ENCODE measurements around the gene AP3S1.

Gene AP3S1

GRCh38 chr5:115843444-115844130, 1.9 kb downstream of the AP3S1 start:
- ChIA-PET CTCF (no interaction called here), POLR2A (no interaction called here)
- TF ChIP-seq ELF4 (IDR thresholded peaks at IDR 0.05) (no peak), PKNOX1 (IDR thresholded peaks at IDR 0.05) (peak; percentile 49)
- no peak for DNase-seq (ENCODE audit: extremely low spot score)

GRCh38 chr5:115844321-115844817, 2.6 kb downstream of the AP3S1 start:
- no peak for DNase-seq (ENCODE audit: extremely low spot score)
- POLR2A ChIA-PET = interaction anchor here (1.4 kb wide), 1 partner anchor 12 kb away, joined by 5 read pairs; no protein-coding TSS in a partner anchor
- CTCF ChIA-PET = no interaction called here
- no peak for TF ChIP-seq LEF1 (IDR thresholded peaks at IDR 0.05; ENCODE audit: borderline replicate concordance)
- TF ChIP-seq TARDBP (IDR thresholded peaks at IDR 0.05) = no peak
- TF ChIP-seq SUZ12 (IDR thresholded peaks at IDR 0.05) = no peak
- TF ChIP-seq ELF4 (IDR thresholded peaks at IDR 0.05) = no peak
- no peak for TF ChIP-seq PKNOX1 (IDR thresholded peaks at IDR 0.05)
- TF ChIP-seq SP1 (IDR thresholded peaks at IDR 0.05) = no peak
- no peak for TF ChIP-seq FOXK2 (IDR thresholded peaks at IDR 0.05)
- no peak for TF ChIP-seq FOXM1 (IDR thresholded peaks at IDR 0.05; ENCODE audit: borderline replicate concordance)
- no peak for TF ChIP-seq NFRKB (IDR thresholded peaks at IDR 0.05)
- TF ChIP-seq FOXA1 (IDR thresholded peaks at IDR 0.05) = no peak
- TF ChIP-seq HDGF (IDR thresholded peaks at IDR 0.05; ENCODE audit: borderline replicate concordance) = no peak
- no peak for TF ChIP-seq CTBP1 (IDR thresholded peaks at IDR 0.05; ENCODE audit: borderline replicate concordance)
- TF ChIP-seq L3MBTL2 (conservative IDR thresholded peaks at IDR 0.05) = no peak

GRCh38 chr5:115847290-115847689, 5.6 kb downstream of the AP3S1 start:
- POLR2A ChIA-PET = interaction anchor here (1.1 kb wide), 1 partner anchor 32 kb away, joined by 3 read pairs; no protein-coding TSS in a partner anchor
- CTCF ChIA-PET = interaction anchor here (0.8 kb wide), 1 partner anchor 9 kb away, joined by 4 read pairs; no protein-coding TSS in a partner anchor
- TF ChIP-seq ZNF384 (IDR thresholded peaks at IDR 0.05) (no peak), FOXK2 (IDR thresholded peaks at IDR 0.05) (no peak), L3MBTL2 (conservative IDR thresholded peaks at IDR 0.05) (no peak), SUZ12 (IDR thresholded peaks at IDR 0.05) (no peak), FOXM1 (IDR thresholded peaks at IDR 0.05; ENCODE audit: borderline replicate concordance) (no peak), TARDBP (IDR thresholded peaks at IDR 0.05) (no peak), ELF4 (IDR thresholded peaks at IDR 0.05) (no peak), BHLHE40 (IDR thresholded peaks at IDR 0.05; ENCODE audit: borderline replicate concordance) (no peak), LEF1 (IDR thresholded peaks at IDR 0.05; ENCODE audit: borderline replicate concordance) (no peak), PKNOX1 (IDR thresholded peaks at IDR 0.05) (no peak), ARNT (IDR thresholded peaks at IDR 0.05) (no peak), FOXA1 (IDR thresholded peaks at IDR 0.05) (no peak), SP1 (IDR thresholded peaks at IDR 0.05) (no peak), NFRKB (IDR thresholded peaks at IDR 0.05) (no peak), HDGF (IDR thresholded peaks at IDR 0.05; ENCODE audit: borderline replicate concordance) (no peak), CTBP1 (IDR thresholded peaks at IDR 0.05; ENCODE audit: borderline replicate concordance) (no peak)
- no peak for DNase-seq (ENCODE audit: extremely low spot score)

GRCh38 chr5:115849258-115849798, 7.6 kb downstream of the AP3S1 start:
- ChIA-PET POLR2A (no interaction called here), CTCF (no interaction called here)
- no peak for TF ChIP-seq SUZ12 (IDR thresholded peaks at IDR 0.05)
- no peak for TF ChIP-seq NFRKB (IDR thresholded peaks at IDR 0.05)
- no peak for TF ChIP-seq ARNT (IDR thresholded peaks at IDR 0.05)
- no peak for TF ChIP-seq CTBP1 (IDR thresholded peaks at IDR 0.05; ENCODE audit: borderline replicate concordance)
- no peak for TF ChIP-seq HDGF (IDR thresholded peaks at IDR 0.05; ENCODE audit: borderline replicate concordance)
- no peak for TF ChIP-seq TARDBP (IDR thresholded peaks at IDR 0.05)
- TF ChIP-seq LEF1 (IDR thresholded peaks at IDR 0.05; ENCODE audit: borderline replicate concordance) = no peak
- no peak for TF ChIP-seq SP1 (IDR thresholded peaks at IDR 0.05)
- TF ChIP-seq PKNOX1 (IDR thresholded peaks at IDR 0.05) = no peak
- TF ChIP-seq ELF4 (IDR thresholded peaks at IDR 0.05) = no peak
- TF ChIP-seq L3MBTL2 (conservative IDR thresholded peaks at IDR 0.05) = no peak
- no peak for TF ChIP-seq ZNF384 (IDR thresholded peaks at IDR 0.05)
- DNase-seq (ENCODE audit: extremely low spot score) = no peak

GRCh38 chr5:115850744-115851416, 9.1 kb downstream of the AP3S1 start:
- POLR2A ChIA-PET = no interaction called here

More at GRCh38 chr5:115850744-115851416, 9.1 kb downstream of the AP3S1 start:
- CTCF ChIA-PET = interaction anchor here (0.7 kb wide), 1 partner anchor 49 kb away, joined by 3 read pairs; no protein-coding TSS in a partner anchor
- no peak for TF ChIP-seq CTBP1 (IDR thresholded peaks at IDR 0.05; ENCODE audit: borderline replicate concordance)
- no peak for TF ChIP-seq SUZ12 (IDR thresholded peaks at IDR 0.05)
- TF ChIP-seq HDGF (IDR thresholded peaks at IDR 0.05; ENCODE audit: borderline replicate concordance) = no peak
- no peak for TF ChIP-seq FOXA1 (IDR thresholded peaks at IDR 0.05)
- no peak for TF ChIP-seq BHLHE40 (IDR thresholded peaks at IDR 0.05; ENCODE audit: borderline replicate concordance)
- TF ChIP-seq ARNT (IDR thresholded peaks at IDR 0.05) = no peak
- no peak for TF ChIP-seq ELF4 (IDR thresholded peaks at IDR 0.05)
- TF ChIP-seq FOXK2 (IDR thresholded peaks at IDR 0.05) = no peak
- no peak for TF ChIP-seq ZNF384 (IDR thresholded peaks at IDR 0.05)
- no peak for TF ChIP-seq SP1 (IDR thresholded peaks at IDR 0.05)
- TF ChIP-seq TARDBP (IDR thresholded peaks at IDR 0.05) = no peak
- DNase-seq (ENCODE audit: extremely low spot score) = no peak
